HG03571 (cell line): Measurements from ENCODE around the gene PGBD4.
A peak's percentile ranks its signal among the peaks of the same experiment; 100 is the strongest.

Experiments
- ATAC-seq: cut with Tn5 transposase; IDR thresholded peaks from one replicate; pipeline ENCODE4 v1.9.1; 2021; ENCODE audit not compliant: unreplicated experiment

The PGBD4 gene

DNA sequence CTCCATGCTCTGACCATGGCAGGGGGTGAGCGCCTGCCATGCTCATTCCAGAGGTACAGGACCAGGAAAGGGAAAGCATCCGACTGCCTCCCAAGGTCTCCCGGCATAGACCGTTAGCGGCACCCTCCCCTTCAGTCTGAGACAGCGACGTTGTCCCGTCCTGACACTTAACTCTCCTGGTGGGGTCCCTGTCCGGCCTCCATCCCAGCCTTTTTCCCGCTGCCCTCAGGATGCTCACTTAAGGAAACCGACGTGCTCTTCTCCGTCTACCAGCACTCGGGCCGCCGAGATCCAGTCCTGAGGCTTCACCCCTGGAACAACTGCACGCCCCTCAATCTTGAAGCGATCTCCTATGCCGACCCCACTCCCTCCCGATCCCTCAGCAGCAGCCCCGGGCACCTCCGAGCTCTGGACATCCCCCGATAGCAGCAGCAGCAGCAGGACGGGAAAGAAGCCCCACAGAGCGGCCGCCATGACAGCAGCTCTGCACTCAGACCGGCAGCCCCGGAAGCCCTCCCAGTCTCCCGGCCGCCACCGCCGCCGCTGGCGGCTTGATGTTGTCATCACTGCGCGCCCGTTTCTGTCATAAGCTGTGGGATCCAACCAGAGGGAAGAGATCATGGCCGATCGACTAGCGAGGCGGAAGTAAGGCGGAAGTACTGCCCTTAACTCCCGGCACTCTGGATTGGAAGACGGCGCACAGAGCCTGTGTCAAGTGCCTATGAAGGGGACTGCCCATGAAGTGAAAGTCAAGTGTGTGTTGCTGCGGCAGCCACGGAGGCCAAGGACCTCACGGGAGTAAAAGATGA lies at the start of gene PGBD4, which contains the start of gene EMC7:
TSS of gene PGBD4 (plus strand) at position 718 of the 809 bp plus-strand sequence. CDS start 449 bp downstream, outside the sequence.
TSS of gene EMC7 (minus strand) at position 497 of the 809 bp plus-strand sequence. CDS start at position 474, 23 bp downstream.
- peak; percentile 97 for ATAC-seq

DNA sequence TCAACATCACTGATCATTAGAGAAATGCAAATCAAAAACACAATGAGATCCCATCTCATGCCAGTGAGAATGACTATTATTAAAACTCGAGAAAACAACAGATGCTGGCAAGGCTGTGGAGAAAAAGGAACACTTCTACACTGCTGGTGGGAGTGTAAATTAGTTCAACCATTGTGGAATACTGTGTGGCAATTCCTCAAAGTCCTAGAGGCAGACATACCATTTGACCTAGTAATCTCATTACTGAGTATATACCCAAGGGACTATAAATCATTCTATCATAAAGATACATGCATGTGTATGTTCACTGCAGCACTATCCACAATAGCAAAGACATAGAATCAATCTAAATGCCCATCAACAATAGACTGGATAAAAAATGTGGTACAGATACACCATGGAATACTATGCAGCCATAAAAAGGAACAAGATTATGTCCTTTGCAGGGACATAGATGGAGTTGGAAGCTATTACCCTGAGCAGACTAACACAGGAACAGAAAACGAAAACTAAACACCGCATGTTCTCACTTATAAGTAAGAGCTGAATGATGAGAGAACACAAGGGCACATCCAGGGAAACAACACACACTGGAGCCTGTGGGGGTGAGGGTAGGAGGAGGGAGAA lies 47.7 kb upstream of the PGBD4 start:
- ATAC-seq, result no peak

- ATAC-seq, result no peak
These were observed 45.9 kb upstream of the PGBD4 start for GRCh38 chr15:34055868-34056595.

- no peak for ATAC-seq
These were observed 45.0 kb upstream of the PGBD4 start for GRCh38 chr15:34056911-34057310.

DNA sequence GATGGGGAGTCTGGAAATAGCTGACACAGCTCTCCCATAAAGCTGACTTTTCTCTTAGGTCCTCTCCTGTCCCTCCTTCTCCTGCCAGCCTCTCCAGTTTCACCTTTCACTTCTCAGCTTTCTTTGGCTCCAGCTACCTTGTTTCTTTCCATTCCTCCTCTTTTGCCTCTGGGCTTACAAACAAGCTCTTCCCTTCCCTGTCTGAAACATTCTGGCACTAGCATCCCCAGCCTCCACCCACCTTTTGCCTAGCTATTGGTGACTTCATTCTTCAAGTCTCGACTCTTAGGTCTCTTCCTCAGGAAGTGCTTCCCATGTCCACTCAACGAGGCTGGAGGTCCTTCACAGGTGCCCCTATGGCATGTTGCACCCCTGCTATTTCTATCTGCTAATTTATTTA lies 42.4 kb upstream of the PGBD4 start:
- no peak for ATAC-seq

DNA sequence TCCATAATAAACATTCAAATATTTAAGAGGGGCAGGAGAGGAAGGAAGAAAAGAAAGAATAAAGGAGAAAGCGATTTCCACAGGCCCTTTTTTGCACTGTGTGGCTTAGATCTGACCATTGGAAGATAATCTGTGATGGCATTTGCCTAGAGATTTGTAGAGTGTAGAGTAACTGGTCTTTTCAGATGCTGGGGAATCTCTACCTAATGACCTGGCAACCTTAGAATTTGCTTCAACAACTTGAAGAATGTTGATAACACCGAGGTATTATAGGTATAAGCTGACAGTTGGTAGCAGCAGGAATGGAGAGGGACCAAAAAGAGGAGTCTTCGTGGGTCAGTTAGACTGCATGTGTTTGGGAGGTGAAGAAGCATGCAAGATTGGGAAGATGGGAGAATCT lies 41.9 kb upstream of the PGBD4 start:
- ATAC-seq, result no peak

GRCh38 chr15:34064438-34064837 lies 37.4 kb upstream of the PGBD4 start:
- no peak for ATAC-seq

GRCh38 chr15:34065261-34065660 lies 36.6 kb upstream of the PGBD4 start:
- ATAC-seq, result no peak

- no peak for ATAC-seq
These were observed 35.9 kb upstream of the PGBD4 start for GRCh38 chr15:34065941-34066340.

- no peak for ATAC-seq
These were observed 31.9 kb upstream of the PGBD4 start for GRCh38 chr15:34070003-34070402.

GRCh38 chr15:34076785-34077184 lies 25.1 kb upstream of the PGBD4 start:
- no peak for ATAC-seq

GRCh38 chr15:34078900-34079299 lies 23.0 kb upstream of the PGBD4 start:
- no peak for ATAC-seq

DNA sequence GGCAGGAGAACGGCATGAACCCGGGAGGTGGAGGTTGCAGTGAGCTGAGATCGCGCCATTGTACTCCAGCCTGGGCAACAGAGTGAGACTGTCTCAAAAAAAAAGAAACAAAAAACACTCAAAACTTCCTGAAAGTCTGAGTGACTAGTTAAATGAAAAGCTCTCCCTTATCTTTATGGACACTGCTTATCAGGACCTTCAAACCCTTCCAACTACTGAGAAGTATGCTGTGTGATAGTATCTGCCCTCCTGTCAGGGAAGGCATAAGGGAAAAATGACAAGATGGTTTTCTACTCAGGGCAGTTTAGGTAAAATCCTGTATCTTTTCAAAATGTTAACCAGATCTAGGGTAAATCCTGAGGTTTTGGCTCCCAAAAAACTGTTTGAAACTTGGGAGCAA lies 22.0 kb upstream of the PGBD4 start:
- no peak for ATAC-seq

GRCh38 chr15:34084086-34084485 lies 17.8 kb upstream of the PGBD4 start:
- no peak for ATAC-seq

- no peak for ATAC-seq
These were observed 16.1 kb upstream of the PGBD4 start for GRCh38 chr15:34085746-34086145.

- ATAC-seq, result no peak
These were observed 2.0 kb upstream of the PGBD4 start for GRCh38 chr15:34099914-34100313.

GRCh38 chr15:34102175-34102925 lies 467 bp downstream of the PGBD4 start:
- ATAC-seq, result no peak

DNA sequence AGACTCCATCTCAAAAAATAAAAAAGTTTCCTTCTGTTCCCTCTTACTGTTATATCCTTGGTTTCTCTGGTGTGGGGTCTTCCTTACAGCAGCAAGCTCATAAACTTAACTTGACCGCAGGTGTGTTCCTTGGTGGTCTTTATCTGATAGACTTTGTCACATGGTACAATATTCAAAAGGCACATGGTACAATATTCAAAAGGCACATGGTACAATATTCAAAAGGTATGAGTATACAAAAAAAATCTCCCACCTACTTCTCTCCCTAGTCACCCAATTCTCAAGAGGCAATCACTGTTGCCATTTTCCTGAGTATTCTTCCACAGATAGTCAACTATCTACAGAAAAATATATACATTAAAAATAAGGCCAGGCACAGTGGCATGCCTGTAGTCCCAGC lies 4.5 kb downstream of the PGBD4 start:
- ATAC-seq, result no peak

DNA sequence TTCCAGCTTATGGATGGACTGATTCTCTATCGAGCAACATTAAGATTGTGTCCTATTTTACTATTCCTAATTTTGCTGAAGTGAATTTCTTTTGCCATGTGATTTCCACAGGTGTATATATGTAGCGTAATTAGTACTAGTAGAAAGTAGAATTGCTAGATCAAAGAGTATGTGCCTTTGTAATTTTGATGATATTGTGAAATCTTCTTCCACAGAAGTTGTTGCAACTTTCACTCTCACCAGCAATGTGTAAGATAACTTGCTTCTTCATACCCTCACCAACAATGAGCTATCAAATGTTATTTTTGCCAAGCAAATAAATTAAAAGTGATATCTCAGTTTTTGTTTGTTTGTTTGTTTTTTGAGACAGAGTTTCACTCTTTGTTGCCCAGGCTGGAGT lies 5.4 kb downstream of the PGBD4 start:
- no peak for ATAC-seq

GRCh38 chr15:34109797-34110663 lies 8.1 kb downstream of the PGBD4 start:
- no peak for ATAC-seq
